ENCODE data around the gene C2orf66.
A peak's percentile ranks its signal among the peaks of the same experiment; 100 is the strongest.

The C2orf66 gene

GRCh38 chr2:196802401-196802800 is 6.8 kb downstream of the C2orf66 start:
- Histone ChIP-seq H3K79me2 (ENCODE audit: control insufficient read depth, insufficient read depth, low read length, poor library complexity) (peaks cover 3% of the 10 kb centered on the region), H3K4ac (ENCODE audit: low read depth, low read length) (no peak overlapping the region), H3K36me3 (ENCODE audit: control insufficient read depth in 1 of 2, insufficient read depth in 2 of 2, low read length in 2 of 2) (no peaks in the 10 kb centered on the region), H3K4me2 (ENCODE audit: low read length) (no peak overlapping the region), H3K4me1 (ENCODE audit: control insufficient read depth in 1 of 2, insufficient read depth in 2 of 2, low read length in 2 of 2) (no peaks in the 10 kb centered on the region), H2BK5ac (ENCODE audit: low read depth, low read length, poor library complexity) (no peak overlapping the region), H2AFZ (ENCODE audit: insufficient read depth, low read length, poor library complexity) (no peak overlapping the region), H3K4me3 (ENCODE audit: low read depth, low read length) (no peak overlapping the region), H3K9ac (ENCODE audit: low read length) (no peak overlapping the region), H3K9me3 (ENCODE audit: insufficient read depth, low read depth, low read length) (no peaks in the 10 kb centered on the region), H3K79me1 (ENCODE audit: low read length) (peaks cover 2% of the 10 kb centered on the region), H4K91ac (ENCODE audit: low read depth, low read length) (no peak overlapping the region), H3K14ac (ENCODE audit: low read length) (no peak overlapping the region), H3K27me3 (ENCODE audit: insufficient read depth, low read length) (no peaks in the 10 kb centered on the region), H2BK12ac (ENCODE audit: low read length) (no peak overlapping the region), H4K8ac (ENCODE audit: low read depth, low read length) (no peak overlapping the region), H3K27ac (ENCODE audit: low read depth, low read length) (no peak overlapping the region), H4K12ac (ENCODE audit: low read depth, low read length) (no peak overlapping the region), H3K23ac (ENCODE audit: low read length) (no peak overlapping the region), H2AK5ac (ENCODE audit: low read length) (no peak overlapping the region), H3K18ac (ENCODE audit: low read length) (no peak overlapping the region), H2BK120ac (ENCODE audit: insufficient read depth, low read length, poor library complexity) (no peak overlapping the region)
- no CpG with 5 or more reads among the region's 2 CpGs for WGBS (ENCODE audit: extremely low coverage, insufficient coverage, insufficient read length)
- no peak for DNase-seq

GRCh38 chr2:196801674-196802261 is 7.4 kb downstream of the C2orf66 start:
- WGBS (ENCODE audit: extremely low coverage, insufficient coverage, insufficient read length): no CpG with 5 or more reads among the region's 2 CpGs
- DNase-seq: no peak
- no peak overlapping the region for H3K4ac ChIP-seq (ENCODE audit: low read depth, low read length)
- peaks cover 3% of the 10 kb centered on the region for H3K79me2 ChIP-seq (ENCODE audit: control insufficient read depth, insufficient read depth, low read length, poor library complexity)
- H4K12ac ChIP-seq (ENCODE audit: low read depth, low read length): no peak overlapping the region
- H3K27me3 ChIP-seq (ENCODE audit: insufficient read depth, low read length): no peaks in the 10 kb centered on the region
- H2AFZ ChIP-seq (ENCODE audit: insufficient read depth, low read length, poor library complexity): no peak overlapping the region
- H3K4me3 ChIP-seq (ENCODE audit: low read depth, low read length): no peak overlapping the region
- H3K14ac ChIP-seq (ENCODE audit: low read length): no peak overlapping the region
- no peak overlapping the region for H2AK5ac ChIP-seq (ENCODE audit: low read length)
- H3K36me3 ChIP-seq (ENCODE audit: control insufficient read depth in 1 of 2, insufficient read depth in 2 of 2, low read length in 2 of 2): peaks cover 0 to 3% of the 10 kb centered on the region in 2 experiments
- H2BK120ac ChIP-seq (ENCODE audit: insufficient read depth, low read length, poor library complexity): no peak overlapping the region
- H3K27ac ChIP-seq (ENCODE audit: low read depth, low read length): no peak overlapping the region
- H3K4me1 ChIP-seq (ENCODE audit: control insufficient read depth in 1 of 2, insufficient read depth in 2 of 2, low read length in 2 of 2): peaks cover 0 to 1% of the 10 kb centered on the region in 2 experiments
- no peak overlapping the region for H3K18ac ChIP-seq (ENCODE audit: low read length)
- no peak overlapping the region for H2BK5ac ChIP-seq (ENCODE audit: low read depth, low read length, poor library complexity)
- H3K9ac ChIP-seq (ENCODE audit: low read length): no peak overlapping the region
- H3K4me2 ChIP-seq (ENCODE audit: low read length): no peak overlapping the region
- no peak overlapping the region for H3K23ac ChIP-seq (ENCODE audit: low read length)
- H4K8ac ChIP-seq (ENCODE audit: low read depth, low read length): no peak overlapping the region
- H4K91ac ChIP-seq (ENCODE audit: low read depth, low read length): no peak overlapping the region
- no peaks in the 10 kb centered on the region for H3K9me3 ChIP-seq (ENCODE audit: insufficient read depth, low read depth, low read length)
- H3K79me1 ChIP-seq (ENCODE audit: low read length): peaks cover 2% of the 10 kb centered on the region
- no peak overlapping the region for H2BK12ac ChIP-seq (ENCODE audit: low read length)

- no CpG with 5 or more reads among the region's 10 CpGs for WGBS (ENCODE audit: extremely low coverage, insufficient coverage, insufficient read length)
- Histone ChIP-seq H3K9me3 (ENCODE audit: insufficient read depth, low read depth, low read length) (no peaks in the 10 kb centered on the region), H3K4me1 (ENCODE audit: control insufficient read depth in 1 of 2, insufficient read depth in 2 of 2, low read length in 2 of 2) (peaks cover 0 to 1% of the 10 kb centered on the region in 2 experiments), H3K4ac (ENCODE audit: low read depth, low read length) (peak overlapping the region; percentile 84), H3K18ac (ENCODE audit: low read length) (peak overlapping the region; percentile 77), H3K23ac (ENCODE audit: low read length) (no peak overlapping the region), H3K4me2 (ENCODE audit: low read length) (peak overlapping the region; percentile 57), H3K79me2 (ENCODE audit: control insufficient read depth, insufficient read depth, low read length, poor library complexity) (peaks cover 3% of the 10 kb centered on the region), H4K91ac (ENCODE audit: low read depth, low read length) (peak overlapping the region; percentile 43), H3K27me3 (ENCODE audit: insufficient read depth, low read length) (no peaks in the 10 kb centered on the region), H2AK5ac (ENCODE audit: low read length) (peak overlapping the region; percentile 69), H4K8ac (ENCODE audit: low read depth, low read length) (peak overlapping the region; percentile 87), H3K79me1 (ENCODE audit: low read length) (peaks cover 2% of the 10 kb centered on the region), H3K27ac (ENCODE audit: low read depth, low read length) (no peak overlapping the region), H3K36me3 (ENCODE audit: control insufficient read depth in 1 of 2, insufficient read depth in 2 of 2, low read length in 2 of 2) (peaks cover 6 to 12% of the 10 kb centered on the region in 2 experiments), H3K4me3 (ENCODE audit: low read depth, low read length) (peak overlapping the region; percentile 79), H4K12ac (ENCODE audit: low read depth, low read length) (peak overlapping the region; percentile 76), H2BK12ac (ENCODE audit: low read length) (no peak overlapping the region), H2AFZ (ENCODE audit: insufficient read depth, low read length, poor library complexity) (peak overlapping the region; percentile 96), H2BK120ac (ENCODE audit: insufficient read depth, low read length, poor library complexity) (no peak overlapping the region), H2BK5ac (ENCODE audit: low read depth, low read length, poor library complexity) (no peak overlapping the region), H3K9ac (ENCODE audit: low read length) (peak overlapping the region; percentile 87), H3K14ac (ENCODE audit: low read length) (peak overlapping the region; percentile 55)
- DNase-seq: peak in 1 of 2 donors; percentile 7
These were observed 10.2 kb downstream of the C2orf66 start for GRCh38 chr2:196798980-196799379.

GRCh38 chr2:196792865-196793264 is 16.3 kb downstream of the C2orf66 start:
- H2AK5ac ChIP-seq (ENCODE audit: low read length): no peak overlapping the region
- no peaks in the 10 kb centered on the region for H3K27me3 ChIP-seq (ENCODE audit: insufficient read depth, low read length)
- H2BK12ac ChIP-seq (ENCODE audit: low read length): no peak overlapping the region
- H3K4me3 ChIP-seq (ENCODE audit: low read depth, low read length): no peak overlapping the region
- H3K36me3 ChIP-seq (ENCODE audit: control insufficient read depth in 1 of 2, insufficient read depth in 2 of 2, low read length in 2 of 2): peaks cover 15 to 27% of the 10 kb centered on the region in 2 experiments
- H3K4me2 ChIP-seq (ENCODE audit: low read length): no peak overlapping the region
- H2AFZ ChIP-seq (ENCODE audit: insufficient read depth, low read length, poor library complexity): no peak overlapping the region
- no peak overlapping the region for H3K23ac ChIP-seq (ENCODE audit: low read length)
- no peak overlapping the region for H3K4ac ChIP-seq (ENCODE audit: low read depth, low read length)
- no peak overlapping the region for H3K18ac ChIP-seq (ENCODE audit: low read length)
- H2BK120ac ChIP-seq (ENCODE audit: insufficient read depth, low read length, poor library complexity): no peak overlapping the region
- peaks cover 0 to 1% of the 10 kb centered on the region in 2 experiments for H3K4me1 ChIP-seq (ENCODE audit: control insufficient read depth in 1 of 2, insufficient read depth in 2 of 2, low read length in 2 of 2)
- no peak overlapping the region for H2BK5ac ChIP-seq (ENCODE audit: low read depth, low read length, poor library complexity)
- no peak overlapping the region for H4K12ac ChIP-seq (ENCODE audit: low read depth, low read length)
- no peak for DNase-seq
- H3K9ac ChIP-seq (ENCODE audit: low read length): no peak overlapping the region
- H3K14ac ChIP-seq (ENCODE audit: low read length): no peak overlapping the region
- no peaks in the 10 kb centered on the region for H3K79me1 ChIP-seq (ENCODE audit: low read length)
- H3K27ac ChIP-seq (ENCODE audit: low read depth, low read length): no peak overlapping the region
- no peak overlapping the region for H4K8ac ChIP-seq (ENCODE audit: low read depth, low read length)
- H3K9me3 ChIP-seq (ENCODE audit: insufficient read depth, low read depth, low read length): no peaks in the 10 kb centered on the region
- WGBS (ENCODE audit: extremely low coverage, insufficient coverage, insufficient read length): no CpG with 5 or more reads among the region's 3 CpGs
- H3K79me2 ChIP-seq (ENCODE audit: control insufficient read depth, insufficient read depth, low read length, poor library complexity): no peaks in the 10 kb centered on the region
- H4K91ac ChIP-seq (ENCODE audit: low read depth, low read length): no peak overlapping the region

Data from trophoblast cell (in vitro differentiated cells and primary cell).